Urothelium cell line (cell line): ENCODE data around the gene LMAN1.

Source experiments
- DNase-seq: peaks from one replicate; pipeline ENCODE4 v3.0.0; 2011; ENCODE audit warnings: low spot score, mixed read lengths
- FAIRE-seq: peaks from 2 replicates; lab custom pipeline; 2011; peaks lifted over from hg19 to GRCh38; lab: Jason Lieb, UNC

The LMAN1 gene

GRCh38 chr18:59306640-59307039, 52.4 kb downstream of the LMAN1 start:
- FAIRE-seq (no peak), DNase-seq (no peak)

- no peak for DNase-seq
- no peak for FAIRE-seq
Measured at GRCh38 chr18:59305295-59305694, 53.8 kb downstream of the LMAN1 start.

GRCh38 chr18:59303656-59304195, 55.3 kb downstream of the LMAN1 start:
- FAIRE-seq (no peak), DNase-seq (no peak)

- no peak for FAIRE-seq
Measured at GRCh38 chr18:59303006-59303405, 56.1 kb downstream of the LMAN1 start.

GRCh38 chr18:59301929-59302328, 57.1 kb downstream of the LMAN1 start:
- no peak for FAIRE-seq
- DNase-seq: no peak

More at GRCh38 chr18:59303006-59303405, 56.1 kb downstream of the LMAN1 start:
- no peak for DNase-seq

- no peak for DNase-seq
Measured at GRCh38 chr18:59300676-59301285, 58.3 kb downstream of the LMAN1 start.

GRCh38 chr18:59298871-59299270, 60.2 kb downstream of the LMAN1 start:
- no peak for FAIRE-seq
- DNase-seq: no peak

More at GRCh38 chr18:59300676-59301285, 58.3 kb downstream of the LMAN1 start:
- no peak for FAIRE-seq

- FAIRE-seq (no peak), DNase-seq (no peak)
Measured at GRCh38 chr18:59293317-59293716, 65.7 kb downstream of the LMAN1 start.

GRCh38 chr18:59286341-59286740, 72.7 kb downstream of the LMAN1 start:
- no peak for DNase-seq
- no peak for FAIRE-seq

GRCh38 chr18:59282341-59282740, 76.7 kb downstream of the LMAN1 start:
- FAIRE-seq (no peak), DNase-seq (no peak)

GRCh38 chr18:59279722-59280121, 79.3 kb downstream of the LMAN1 start:
- no peak for FAIRE-seq
- DNase-seq: no peak

- DNase-seq (no peak), FAIRE-seq (no peak)
Measured at GRCh38 chr18:59279193-59279592, 79.9 kb downstream of the LMAN1 start.

- FAIRE-seq (no peak), DNase-seq (no peak)
Measured at GRCh38 chr18:59278793-59279192, 80.3 kb downstream of the LMAN1 start.
